HepG2 (cell line): ENCODE results near the gene ALDH4A1. TPM values are rescaled to one million over a fixed set of nuclear protein-coding genes. Genes with fewer than 3 reads are reported as not detected.

Experiments
- RERE ChIP-seq: IDR thresholded peaks from 2 replicates; pipeline ENCODE4 v1.6.1; 2016; ENCODE audit warnings: low read depth, missing genetic modification reagents, missing compliant biosample characterization
- TERF1 ChIP-seq: sonication (generic); formaldehyde crosslinking; IDR thresholded peaks from 2 replicates; pipeline ENCODE4 v1.8.0; 2022; ENCODE audit warnings: mild to moderate bottlenecking, missing genetic modification reagents, moderate library complexity
- USF2 ChIP-seq, 2 experiments: sonication (generic) in 1 of 2; formaldehyde crosslinking in 1 of 2; IDR thresholded peaks; 2 replicates each; pipeline versions ENCODE4 v1.5.1 to v1.6.1; 2011 to 2020; ENCODE audit warnings: borderline replicate concordance in 1 of 2, low read depth in 1 of 2, low read length in 1 of 2, mild to moderate bottlenecking in 1 of 2, missing genetic modification reagents in 1 of 2, moderate library complexity in 1 of 2
- ZNF44 ChIP-seq: sonication (generic); formaldehyde crosslinking; IDR thresholded peaks from 2 replicates; pipeline ENCODE4 v1.5.1; 2020; ENCODE audit warnings: mild to moderate bottlenecking, missing genetic modification reagents
- ZNF687 ChIP-seq: sonication (generic); formaldehyde crosslinking; IDR thresholded peaks from 2 replicates; pipeline ENCODE4 v1.5.1; 2020; ENCODE audit warnings: mild to moderate bottlenecking, missing genetic modification reagents, moderate library complexity
- polyA plus RNA-seq, 8 experiments: library from polyadenylated mRNA; depleted of rRNA in 3 of 8; stranded (reverse) in 7 of 8; unstranded in 1 of 8; fragments of >200 nt; fragmentation: Illumina TruSeq in 4 of 8; extraction: Trizol in 4 of 8; gene quantifications; 2 replicates each; pipeline versions ENCODE4 v1.2.1 to v1.2.3, GENCODE V29; 2011 to 2016; ENCODE audit warnings: low read depth in 4 of 8, missing spikeins in 1 of 8, mixed read lengths in 1 of 8; ENCODE audit not compliant: insufficient read depth in 1 of 8
- total RNA-seq, 5 experiments: library from RNA; depleted of rRNA; stranded (reverse); fragments of >200 nt; fragmentation: Illumina TruSeq; extraction: Trizol; gene quantifications; 2 replicates each; pipeline ENCODE4 v1.2.3, GENCODE V29; 2016; ENCODE audit warnings: low read depth in 1 of 5
- TF ChIP-seq, protein P1 (sequence below): sonication (generic); formaldehyde crosslinking; conservative IDR thresholded peaks from 2 replicates; pipeline ENCODE4 v1.8.0; 2022; ENCODE audit warnings: missing genetic modification reagents
- TF ChIP-seq, protein P2 (sequence below): sonication (generic); formaldehyde crosslinking; IDR thresholded peaks from 2 replicates; pipeline ENCODE4 v1.4.0; 2020; ENCODE audit warnings: missing genetic modification reagents

Gene ALDH4A1
- total and polyA plus RNA-seq, 2 of the 13 experiments (the other 11 are each of a cell fraction or from before 2014, with no cell fraction given), result 76.4 to 240 TPM

DNA sequence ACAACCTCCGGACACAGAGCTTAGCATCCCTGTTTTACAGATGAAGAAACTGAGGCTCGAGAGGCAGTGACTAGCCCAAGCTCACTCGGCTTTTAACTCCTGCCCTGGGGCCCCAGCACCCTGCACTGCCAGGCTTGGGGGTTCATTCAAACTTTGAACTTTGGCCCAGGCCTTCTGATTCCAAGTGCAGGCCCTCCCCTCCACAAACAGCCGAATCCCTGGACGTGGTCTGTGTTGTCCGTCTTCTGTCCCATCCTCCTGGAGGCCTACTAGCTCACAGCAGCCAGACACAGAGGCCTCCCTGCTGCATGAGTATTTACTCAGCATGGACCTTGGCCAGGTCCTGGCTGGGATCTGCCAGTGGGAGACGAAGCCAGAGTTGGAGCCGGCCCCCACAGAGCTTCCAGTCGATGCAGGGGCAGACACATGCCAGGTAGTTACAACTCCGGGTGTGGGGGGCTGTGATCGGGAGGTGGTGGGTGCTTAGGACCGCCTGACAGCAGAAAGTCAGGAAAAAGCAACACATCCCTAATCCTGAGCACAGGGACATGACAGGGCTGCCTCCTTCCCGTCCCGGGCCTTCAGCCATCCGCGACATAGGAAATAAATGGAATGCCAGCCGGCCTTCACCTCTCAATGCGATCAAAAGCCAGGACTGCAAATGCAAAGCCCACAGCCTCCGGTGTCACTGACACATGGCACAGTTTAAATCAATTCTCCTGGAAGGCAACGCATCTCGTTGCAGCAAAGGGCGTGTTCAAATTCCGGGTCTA, 46.7 kb upstream of the ALDH4A1 start (continued):
- TF ChIP-seq RERE (CRISPR knock-in tag) (no peak), USF2 (IDR thresholded peaks at IDR 0.05; ENCODE audit: low read depth, low read length) (no peak), USF2 (CRISPR knock-in tag; IDR thresholded peaks at IDR 0.05; ENCODE audit: borderline replicate concordance) (no peak), TERF1 (no peak), ZNF44 (peak; percentile 24; the same call in 1 of the 2 replicates), ZNF687 (CRISPR knock-in tag) (peak; percentile 100)
- TF ChIP-seq, protein P1, sequence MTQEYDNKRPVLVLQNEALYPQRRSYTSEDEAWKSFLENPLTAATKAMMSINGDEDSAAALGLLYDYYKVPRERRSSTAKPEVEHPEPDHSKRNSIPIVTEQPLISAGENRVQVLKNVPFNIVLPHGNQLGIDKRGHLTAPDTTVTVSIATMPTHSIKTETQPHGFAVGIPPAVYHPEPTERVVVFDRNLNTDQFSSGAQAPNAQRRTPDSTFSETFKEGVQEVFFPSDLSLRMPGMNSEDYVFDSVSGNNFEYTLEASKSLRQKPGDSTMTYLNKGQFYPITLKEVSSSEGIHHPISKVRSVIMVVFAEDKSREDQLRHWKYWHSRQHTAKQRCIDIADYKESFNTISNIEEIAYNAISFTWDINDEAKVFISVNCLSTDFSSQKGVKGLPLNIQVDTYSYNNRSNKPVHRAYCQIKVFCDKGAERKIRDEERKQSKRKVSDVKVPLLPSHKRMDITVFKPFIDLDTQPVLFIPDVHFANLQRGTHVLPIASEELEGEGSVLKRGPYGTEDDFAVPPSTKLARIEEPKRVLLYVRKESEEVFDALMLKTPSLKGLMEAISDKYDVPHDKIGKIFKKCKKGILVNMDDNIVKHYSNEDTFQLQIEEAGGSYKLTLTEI, result no peak
- TF ChIP-seq, protein P2, sequence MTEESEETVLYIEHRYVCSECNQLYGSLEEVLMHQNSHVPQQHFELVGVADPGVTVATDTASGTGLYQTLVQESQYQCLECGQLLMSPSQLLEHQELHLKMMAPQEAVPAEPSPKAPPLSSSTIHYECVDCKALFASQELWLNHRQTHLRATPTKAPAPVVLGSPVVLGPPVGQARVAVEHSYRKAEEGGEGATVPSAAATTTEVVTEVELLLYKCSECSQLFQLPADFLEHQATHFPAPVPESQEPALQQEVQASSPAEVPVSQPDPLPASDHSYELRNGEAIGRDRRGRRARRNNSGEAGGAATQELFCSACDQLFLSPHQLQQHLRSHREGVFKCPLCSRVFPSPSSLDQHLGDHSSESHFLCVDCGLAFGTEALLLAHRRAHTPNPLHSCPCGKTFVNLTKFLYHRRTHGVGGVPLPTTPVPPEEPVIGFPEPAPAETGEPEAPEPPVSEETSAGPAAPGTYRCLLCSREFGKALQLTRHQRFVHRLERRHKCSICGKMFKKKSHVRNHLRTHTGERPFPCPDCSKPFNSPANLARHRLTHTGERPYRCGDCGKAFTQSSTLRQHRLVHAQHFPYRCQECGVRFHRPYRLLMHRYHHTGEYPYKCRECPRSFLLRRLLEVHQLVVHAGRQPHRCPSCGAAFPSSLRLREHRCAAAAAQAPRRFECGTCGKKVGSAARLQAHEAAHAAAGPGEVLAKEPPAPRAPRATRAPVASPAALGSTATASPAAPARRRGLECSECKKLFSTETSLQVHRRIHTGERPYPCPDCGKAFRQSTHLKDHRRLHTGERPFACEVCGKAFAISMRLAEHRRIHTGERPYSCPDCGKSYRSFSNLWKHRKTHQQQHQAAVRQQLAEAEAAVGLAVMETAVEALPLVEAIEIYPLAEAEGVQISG (CRISPR knock-in tag), result peak; percentile 86
